CD14-positive monocyte (primary cell): Measurements from ENCODE around the gene LRTM2. TPM values are rescaled to one million over a fixed set of nuclear protein-coding genes. Genes with fewer than 3 reads are reported as not detected.

ENCODE experiments used
- DNase-seq, 3 donors: peaks; one replicate each; pipeline ENCODE4 v3.0.0-alpha.2; 2011 to 2022
- H2AFZ ChIP-seq: 2 replicates; pipeline ENCODE4 v1.6.0; 2012; ENCODE audit warnings: mild to moderate bottlenecking, low read depth, low read length, inconsistent platforms; ENCODE audit not compliant: insufficient read depth, poor library complexity, severe bottlenecking
- H3K27ac ChIP-seq, 2 donors: 1 replicate in 1 of 2; 2 replicates in 1 of 2; pipeline ENCODE4 v1.5.1; 2012 to 2013; ENCODE audit warnings: low read length in 2 of 2, control low read depth in 1 of 2, inconsistent platforms in 1 of 2, low read depth in 1 of 2, mild to moderate bottlenecking in 1 of 2
- H3K27me3 ChIP-seq, 2 donors: one replicate each; pipeline versions ENCODE4 v1.6.0 to v1.6.1; 2011 to 2013; ENCODE audit warnings: low read length in 2 of 2; ENCODE audit not compliant: control insufficient read depth in 2 of 2, insufficient read depth in 2 of 2
- H3K36me3 ChIP-seq, 2 donors: replicated peaks in 1 of 2; 1 replicate in 1 of 2; 2 replicates in 1 of 2; pipeline versions ENCODE4 v1.5.1 to v1.6.1; 2012 to 2013; ENCODE audit warnings: low read length in 2 of 2, control low read depth in 1 of 2, inconsistent platforms in 1 of 2, mild to moderate bottlenecking in 1 of 2; ENCODE audit not compliant: insufficient read depth in 2 of 2, control insufficient read depth in 1 of 2
- H3K4me1 ChIP-seq, 2 donors: 1 replicate in 1 of 2; 2 replicates in 1 of 2; pipeline versions ENCODE4 v1.5.1 to v1.6.1; 2012 to 2013; ENCODE audit warnings: low read length in 2 of 2, control low read depth in 1 of 2, inconsistent platforms in 1 of 2, mild to moderate bottlenecking in 1 of 2, moderate library complexity in 1 of 2; ENCODE audit not compliant: insufficient read depth in 2 of 2, control insufficient read depth in 1 of 2
- H3K4me2 ChIP-seq: replicated peaks from 2 replicates; pipeline ENCODE3; 2012; ENCODE audit warnings: low read length, moderate library complexity, mild to moderate bottlenecking; ENCODE audit not compliant: poor library complexity, severe bottlenecking; ENCODE audit errors: extremely low read depth
- H3K4me3 ChIP-seq, 3 experiments: fragments of 200-600 bp in 1 of 3; sonication (generic) in 1 of 3; replicated peaks in 1 of 3; 1 replicate in 2 of 3; 2 replicates in 1 of 3; pipeline ENCODE4 v1.5.1; 2011 to 2013; ENCODE audit warnings: low read length in 3 of 3, mild to moderate bottlenecking in 3 of 3, control low read depth in 2 of 3, low read depth in 2 of 3, inconsistent platforms in 1 of 3, moderate library complexity in 1 of 3
- H3K79me2 ChIP-seq: 2 replicates; pipeline ENCODE4 v1.6.0; 2012; ENCODE audit warnings: mild to moderate bottlenecking, control low read depth, inconsistent platforms, low read length, moderate library complexity; ENCODE audit not compliant: insufficient read depth
- H3K9ac ChIP-seq: 2 replicates; pipeline ENCODE4 v1.6.0; 2017; ENCODE audit warnings: low read length, mild to moderate bottlenecking; ENCODE audit not compliant: insufficient read depth, poor library complexity, severe bottlenecking
- H3K9me3 ChIP-seq, 2 donors: replicated peaks in 1 of 2; 1 replicate in 1 of 2; 2 replicates in 1 of 2; pipeline versions ENCODE4 v1.5.1 to v1.6.1; 2012 to 2013; ENCODE audit warnings: low read length in 2 of 2, control low read depth in 1 of 2; ENCODE audit not compliant: control insufficient read depth in 1 of 2, insufficient read depth in 1 of 2
- H4K20me1 ChIP-seq: 2 replicates; pipeline ENCODE4 v1.6.0; 2012; ENCODE audit warnings: mild to moderate bottlenecking, low read length, control low read depth, moderate library complexity; ENCODE audit not compliant: insufficient read depth
- H3K27ac Mint-ChIP-seq, 7 donors: one replicate each; pipeline ENCODE4 v1.8.0; 2020; ENCODE audit warnings: mild to moderate bottlenecking in 7 of 7, mixed read lengths in 7 of 7, moderate library complexity in 6 of 7, inconsistent platforms in 2 of 7
- H3K27me3 Mint-ChIP-seq, 3 donors: one replicate each; pipeline ENCODE4 v1.8.0; 2021 to 2022; ENCODE audit warnings: low read depth in 3 of 3, mild to moderate bottlenecking in 3 of 3, mixed read lengths in 3 of 3, moderate library complexity in 3 of 3, inconsistent platforms in 1 of 3
- H3K36me3 Mint-ChIP-seq, 2 donors: one replicate each; pipeline ENCODE4 v1.8.0; 2020; ENCODE audit warnings: mixed read lengths in 2 of 2, inconsistent platforms in 1 of 2, mild to moderate bottlenecking in 1 of 2
- H3K4me1 Mint-ChIP-seq: one replicate; pipeline ENCODE4 v1.8.0; 2020; ENCODE audit warnings: mild to moderate bottlenecking, mixed read lengths
- H3K4me3 Mint-ChIP-seq, 2 donors: one replicate each; pipeline ENCODE4 v1.8.0; 2020; ENCODE audit warnings: mild to moderate bottlenecking in 2 of 2, mixed read lengths in 2 of 2, moderate library complexity in 1 of 2
- H3K9me3 Mint-ChIP-seq, 7 donors: one replicate each; pipeline ENCODE4 v1.8.0; 2020 to 2022; ENCODE audit warnings: mixed read lengths in 7 of 7, mild to moderate bottlenecking in 6 of 7, moderate library complexity in 6 of 7, inconsistent platforms in 2 of 7
- WGBS: methylation state at CpG from one replicate; pipeline ENCODE4 v1.1.5; 2013; ENCODE audit warnings: missing lambda C conversion rate; ENCODE audit not compliant: insufficient coverage; 5-methylcytosine and 5-hydroxymethylcytosine counted together
- intact Hi-C, 2 donors: fragments of 100-400 bp; cut with micrococcal nuclease; formaldehyde crosslinking; loops; one replicate each; pipeline versions ENCODE4 v1.15.0 to v1.15.1; 2023
- polyA plus RNA-seq, 3 donors: library from polyadenylated mRNA; depleted of rRNA in 1 of 3; unstranded in 2 of 3; stranded (reverse) in 1 of 3; fragments of 300-500 nt in 2 of 3; fragments of >200 nt in 1 of 3; fragmentation: Illumina TruSeq in 2 of 3; gene quantifications; 1 replicate in 2 of 3; 2 replicates in 1 of 3; pipeline ENCODE4 v1.2.3, GENCODE V29; 2012 to 2021
- TF ChIP-seq, protein P1 (sequence below): fragments of 200-600 bp; IDR thresholded peaks from one replicate; pipeline ENCODE4 v1.8.0; 2022; ENCODE audit warnings: antibody characterized with exemption, mild to moderate bottlenecking

LRTM2 gene
- polyA plus RNA-seq, 3 donors: not detected

DNA sequence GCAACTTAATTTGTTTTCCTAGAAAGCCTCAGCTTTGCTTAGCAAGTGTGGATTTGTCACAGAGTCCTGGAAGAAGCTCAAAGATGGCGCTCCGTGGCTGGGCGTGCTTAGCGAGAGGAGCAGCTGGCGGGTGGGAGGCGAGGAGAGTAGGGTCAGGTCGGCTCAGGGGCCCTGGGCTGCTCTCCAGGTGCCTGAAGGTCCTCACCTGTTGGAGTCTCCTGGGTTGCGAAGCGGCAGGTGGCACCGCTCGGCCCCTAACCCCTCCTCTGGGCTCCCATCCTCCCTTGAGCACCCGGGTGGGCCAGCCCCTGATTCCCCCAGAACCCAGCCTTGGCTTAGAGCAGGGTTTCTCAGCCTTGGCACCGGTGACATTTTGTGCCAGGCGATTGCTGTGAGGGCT lies 25.1 kb downstream of the LRTM2 start:
- no peaks in the 10 kb centered on the region for H3K36me3 ChIP-seq

DNA sequence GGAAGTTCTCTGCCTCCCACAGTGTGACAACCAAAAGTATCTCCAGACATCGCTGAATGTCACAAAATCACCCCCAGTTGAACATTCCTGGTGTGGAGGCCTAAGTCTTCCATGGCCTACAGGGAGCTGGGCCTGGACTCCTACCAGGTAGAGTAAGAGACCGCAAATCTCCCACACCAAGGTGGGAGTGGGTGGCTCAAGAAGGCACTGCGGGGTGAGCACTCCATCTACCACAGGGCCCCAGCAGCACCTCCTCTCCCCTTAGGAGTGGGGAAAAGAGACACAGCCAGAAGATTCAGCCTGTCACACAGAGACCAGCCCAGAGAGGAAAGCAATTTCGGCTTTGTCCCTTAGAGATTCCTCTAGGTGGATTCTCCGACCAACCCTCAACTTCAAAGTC lies 25.5 kb downstream of the LRTM2 start:
- Histone ChIP-seq H2AFZ (no peak overlapping the region), H3K4me1 (peaks cover 10 to 13% of the 10 kb centered on the region in 2 donors), H3K4me3 (no peak overlapping the region), H3K27ac (no peak overlapping the region), H3K27me3 (no peaks in the 10 kb centered on the region), H3K4me2 (no peak overlapping the region), H4K20me1 (no peaks in the 10 kb centered on the region), H3K9me3 (no peaks in the 10 kb centered on the region), H3K9ac (no peak overlapping the region), H3K79me2 (no peaks in the 10 kb centered on the region), H3K36me3 (no peaks in the 10 kb centered on the region)
- H3K36me3 Mint-ChIP-seq: no peaks in the 10 kb centered on the region
- peaks cover 0 to 7% (median 4%) of the 10 kb centered on the region in 3 donors for H3K27me3 Mint-ChIP-seq
- intact Hi-C loops: no loop called here
- H3K27ac Mint-ChIP-seq: no peak overlapping the region
- WGBS: 80% methylated on average over 2 of the region's 5 CpGs
- H3K4me1 Mint-ChIP-seq: peaks cover 16% of the 10 kb centered on the region
- H3K4me3 Mint-ChIP-seq: no peak overlapping the region
- H3K9me3 Mint-ChIP-seq: peaks cover 0 to 1% (median 0%) of the 10 kb centered on the region in 7 donors
- TF ChIP-seq, protein P1, sequence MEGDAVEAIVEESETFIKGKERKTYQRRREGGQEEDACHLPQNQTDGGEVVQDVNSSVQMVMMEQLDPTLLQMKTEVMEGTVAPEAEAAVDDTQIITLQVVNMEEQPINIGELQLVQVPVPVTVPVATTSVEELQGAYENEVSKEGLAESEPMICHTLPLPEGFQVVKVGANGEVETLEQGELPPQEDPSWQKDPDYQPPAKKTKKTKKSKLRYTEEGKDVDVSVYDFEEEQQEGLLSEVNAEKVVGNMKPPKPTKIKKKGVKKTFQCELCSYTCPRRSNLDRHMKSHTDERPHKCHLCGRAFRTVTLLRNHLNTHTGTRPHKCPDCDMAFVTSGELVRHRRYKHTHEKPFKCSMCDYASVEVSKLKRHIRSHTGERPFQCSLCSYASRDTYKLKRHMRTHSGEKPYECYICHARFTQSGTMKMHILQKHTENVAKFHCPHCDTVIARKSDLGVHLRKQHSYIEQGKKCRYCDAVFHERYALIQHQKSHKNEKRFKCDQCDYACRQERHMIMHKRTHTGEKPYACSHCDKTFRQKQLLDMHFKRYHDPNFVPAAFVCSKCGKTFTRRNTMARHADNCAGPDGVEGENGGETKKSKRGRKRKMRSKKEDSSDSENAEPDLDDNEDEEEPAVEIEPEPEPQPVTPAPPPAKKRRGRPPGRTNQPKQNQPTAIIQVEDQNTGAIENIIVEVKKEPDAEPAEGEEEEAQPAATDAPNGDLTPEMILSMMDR: no peak
- DNase-seq: no peak

More for the DNA sequence above, 25.1 kb downstream of the LRTM2 start:
- intact Hi-C loops: no loop called here
- Histone ChIP-seq H3K4me3 (no peak overlapping the region), H3K27me3 (no peaks in the 10 kb centered on the region), H3K9me3 (no peaks in the 10 kb centered on the region), H2AFZ (no peak overlapping the region), H4K20me1 (no peaks in the 10 kb centered on the region), H3K27ac (no peak overlapping the region), H3K4me1 (peaks cover 10 to 13% of the 10 kb centered on the region in 2 donors), H3K9ac (no peak overlapping the region), H3K4me2 (no peak overlapping the region), H3K79me2 (no peaks in the 10 kb centered on the region)
- no peak overlapping the region for H3K27ac Mint-ChIP-seq
- peaks cover 18% of the 10 kb centered on the region for H3K4me1 Mint-ChIP-seq
- no peaks in the 10 kb centered on the region for H3K36me3 Mint-ChIP-seq
- H3K27me3 Mint-ChIP-seq: peaks cover 0 to 7% (median 4%) of the 10 kb centered on the region in 3 donors
- DNase-seq: no peak
- H3K4me3 Mint-ChIP-seq: no peak overlapping the region
- TF ChIP-seq, protein P1: no peak
- peaks cover 0 to 3% (median 0%) of the 10 kb centered on the region in 7 donors for H3K9me3 Mint-ChIP-seq
- 98% methylated on average over 12 of the region's 14 CpGs for WGBS
